IMR-90 (cell line): ENCODE measurements around the gene MACF1. TPM values are rescaled to one million over a fixed set of nuclear protein-coding genes. Genes with fewer than 3 reads are reported as not detected.

ENCODE experiments used
- ATAC-seq: fragments of 200-7000 bp; cut with Tn5 transposase; 2 replicates; pipeline ENCODE4 v1.9.1; 2020; ENCODE audit warnings: low read depth, mild to moderate bottlenecking, moderate library complexity
- BruUV-seq: library from RNA; stranded (reverse); fragments of 400-500 nt; replicated peaks from 2 replicates; lab custom pipeline; 2021; lab: Mats Ljungman, UMichigan
- CTCF ChIA-PET: fragments of 300-600 bp; formaldehyde crosslinking; extraction: SDS; loops from one replicate; lab custom pipeline; 2021; ENCODE audit warnings: antibody characterized with exemption; lab: Yijun Ruan, JAX
- POLR2A ChIA-PET: fragments of 300-600 bp; sonication (Branson Sonifier 250); formaldehyde crosslinking; loops from one replicate; lab custom pipeline; 2022; ENCODE audit warnings: antibody characterized with exemption; ENCODE audit not compliant: unreplicated experiment; lab: Charles Lee
- DNase-seq: peaks from one replicate; pipeline ENCODE4 v3.0.0; 2013
- H2AFZ ChIP-seq: replicated peaks from 2 replicates; pipeline ENCODE3; 2013; ENCODE audit warnings: low read length, mild to moderate bottlenecking; ENCODE audit not compliant: poor library complexity
- H2AK5ac ChIP-seq: 2 replicates; pipeline ENCODE4 v1.6.1; 2013; ENCODE audit warnings: low read depth, low read length, inconsistent platforms
- H2AK9ac ChIP-seq: replicated peaks from 2 replicates; pipeline ENCODE3; 2013; ENCODE audit warnings: mild to moderate bottlenecking, low read depth, low read length, moderate library complexity; ENCODE audit not compliant: poor library complexity
- H2BK120ac ChIP-seq: 2 replicates; pipeline ENCODE4 v1.6.1; 2013; ENCODE audit warnings: low read depth, low read length, inconsistent platforms
- H2BK15ac ChIP-seq: 3 replicates; pipeline ENCODE4 v1.6.1; 2013; ENCODE audit warnings: low read depth, low read length, inconsistent platforms
- H2BK20ac ChIP-seq: 2 replicates; pipeline ENCODE4 v1.6.1; 2013; ENCODE audit warnings: low read depth, mild to moderate bottlenecking, inconsistent platforms, low read length, moderate library complexity
- H2BK5ac ChIP-seq: 2 replicates; pipeline ENCODE4 v1.6.1; 2013; ENCODE audit warnings: mild to moderate bottlenecking, low read depth, low read length, inconsistent platforms; ENCODE audit not compliant: poor library complexity, severe bottlenecking
- H3K14ac ChIP-seq: replicated peaks from 2 replicates; pipeline ENCODE4 v1.6.1; 2013; ENCODE audit warnings: low read depth, low read length, inconsistent platforms
- H3K18ac ChIP-seq: 2 replicates; pipeline ENCODE4 v1.6.1; 2013; ENCODE audit warnings: low read depth, low read length, control low read depth
- H3K23ac ChIP-seq: 2 replicates; pipeline ENCODE4 v1.6.1; 2013; ENCODE audit warnings: low read depth, low read length, inconsistent platforms
- H3K27ac ChIP-seq: 2 replicates; pipeline ENCODE4 v1.5.1; 2013; ENCODE audit warnings: mild to moderate bottlenecking, control low read depth, low read length; ENCODE audit not compliant: insufficient read depth
- H3K27me3 ChIP-seq: 2 replicates; pipeline ENCODE4 v1.6.1; 2013; ENCODE audit warnings: low read length; ENCODE audit not compliant: control insufficient read depth, insufficient read depth
- H3K36me3 ChIP-seq: 2 replicates; pipeline ENCODE4 v1.6.1; 2013; ENCODE audit warnings: low read length, mixed read lengths; ENCODE audit not compliant: control insufficient read depth, insufficient read depth
- H3K4ac ChIP-seq: 2 replicates; pipeline ENCODE4 v1.6.1; 2013; ENCODE audit warnings: low read depth, low read length, inconsistent platforms
- H3K4me1 ChIP-seq: 2 replicates; pipeline ENCODE4 v1.6.1; 2013; ENCODE audit warnings: low read length, mixed read lengths; ENCODE audit not compliant: control insufficient read depth, insufficient read depth
- H3K4me2 ChIP-seq: 2 replicates; pipeline ENCODE4 v1.6.1; 2013; ENCODE audit warnings: low read depth, mild to moderate bottlenecking, control low read depth, low read length, moderate library complexity
- H3K4me3 ChIP-seq: 2 replicates; pipeline ENCODE4 v1.5.1; 2013; ENCODE audit warnings: low read depth, mild to moderate bottlenecking, control low read depth, low read length, moderate library complexity; ENCODE audit not compliant: insufficient read depth
- H3K56ac ChIP-seq: 2 replicates; pipeline ENCODE4 v1.6.1; 2013; ENCODE audit warnings: low read length, inconsistent platforms; ENCODE audit not compliant: insufficient read depth; ENCODE audit errors: extremely low read depth
- H3K79me1 ChIP-seq, 2 experiments: 2 replicates each; pipeline ENCODE4 v1.6.1; 2013; ENCODE audit warnings: low read length in 2 of 2, inconsistent platforms in 1 of 2, low read depth in 1 of 2
- H3K9ac ChIP-seq: 2 replicates; pipeline ENCODE4 v1.6.1; 2013; ENCODE audit warnings: low read depth, low read length, control low read depth
- H3K9me1 ChIP-seq: 2 replicates; pipeline ENCODE4 v1.6.1; 2013; ENCODE audit warnings: low read length, inconsistent platforms; ENCODE audit not compliant: insufficient read depth
- H3K9me3 ChIP-seq: 2 replicates; pipeline ENCODE4 v1.6.1; 2013; ENCODE audit warnings: low read length; ENCODE audit not compliant: control insufficient read depth, insufficient read depth
- H4K20me1 ChIP-seq: 2 replicates; pipeline ENCODE4 v1.6.1; 2013; ENCODE audit warnings: low read length, inconsistent platforms; ENCODE audit not compliant: insufficient read depth
- H4K5ac ChIP-seq: 2 replicates; pipeline ENCODE4 v1.6.1; 2013; ENCODE audit warnings: mild to moderate bottlenecking, low read depth, low read length, control low read depth
- H4K8ac ChIP-seq, 2 experiments: 2 replicates each; pipeline ENCODE4 v1.6.1; 2013; ENCODE audit warnings: low read depth in 2 of 2, low read length in 2 of 2, control low read depth in 1 of 2, inconsistent platforms in 1 of 2
- H4K91ac ChIP-seq: 2 replicates; pipeline ENCODE4 v1.6.1; 2013; ENCODE audit warnings: low read depth, low read length, inconsistent platforms; ENCODE audit not compliant: insufficient read depth
- RAD21 ChIP-seq: IDR thresholded peaks from 2 replicates; pipeline ENCODE4 v1.6.1; 2012; ENCODE audit warnings: low read length, improper control_type of control experiment
- WGBS, 2 experiments: methylation state at CpG; one replicate each; pipeline versions ENCODE4 v1.1.5 to v1.1.7; 2013; ENCODE audit warnings: missing lambda C conversion rate in 2 of 2; ENCODE audit not compliant: insufficient read length in 1 of 2; ENCODE audit errors: extremely low coverage in 2 of 2; 5-methylcytosine and 5-hydroxymethylcytosine counted together
- dilution Hi-C: fragments of 300-500 bp; cut with HindIII; formaldehyde crosslinking; loops from one replicate; pipeline ENCODE4 v1.14.3; 2018; ENCODE audit warnings: low sequenced_read_pairs; ENCODE audit not compliant: unreplicated experiment
- in situ Hi-C: fragments of 300-500 bp; cut with MboI; formaldehyde crosslinking; loops from 3 replicates; pipeline ENCODE4 v1.14.3; 2019; ENCODE audit warnings: low sequenced_read_pairs, inconsistent platforms, mixed read lengths
- intact Hi-C: fragments of 100-400 bp; cut with micrococcal nuclease; formaldehyde crosslinking; loops from 2 replicates; pipeline ENCODE4 v1.10.0; 2022
- polyA plus RNA-seq, 3 experiments: library from polyadenylated mRNA; depleted of rRNA; stranded (reverse); fragments of >200 nt; gene quantifications; 2 replicates each; pipeline ENCODE4 v1.2.3, GENCODE V29; 2012; ENCODE audit warnings: low replicate concordance in 1 of 3
- total RNA-seq: library from RNA; depleted of rRNA; stranded (reverse); fragments of >200 nt; gene quantifications from 2 replicates; pipeline ENCODE4 v1.2.3, GENCODE V29; 2012
- TF ChIP-seq, protein P1 (sequence below): fragments of 150-350 bp; IDR thresholded peaks from 2 replicates; pipeline ENCODE4 v1.6.1; 2017; ENCODE audit warnings: mild to moderate bottlenecking, antibody characterized with exemption, low read length, low read depth

Gene MACF1
- total and polyA plus RNA-seq, 2 of the 4 experiments (the other 2 are of a cell fraction) = 67.6 to 369 TPM

DNA sequence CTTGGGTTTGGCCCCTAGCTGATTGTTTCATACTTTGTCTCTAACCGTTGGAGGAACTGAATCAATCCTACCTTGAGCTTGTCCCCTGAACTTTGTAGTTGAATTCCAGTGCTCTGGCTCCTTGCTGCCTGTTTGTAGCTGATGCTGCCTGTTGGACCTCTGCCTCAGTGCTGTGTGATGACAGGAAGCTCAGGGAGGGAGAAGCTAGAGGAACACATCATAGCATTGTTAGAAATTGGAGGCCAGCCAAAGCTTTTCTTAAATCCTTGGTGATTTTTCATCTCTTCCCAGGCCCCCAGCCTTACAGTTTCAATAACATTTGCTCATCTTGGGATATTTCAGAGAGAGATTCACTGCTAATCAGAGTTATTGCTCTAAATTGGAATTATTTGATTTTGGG, 34.0 kb downstream of the MACF1 start:
- H3K56ac ChIP-seq = no peak overlapping the region
- no CpG with 5 or more reads among the region's 1 CpG for WGBS, 2 experiments
- peak; percentile 74 for ATAC-seq
- H3K4ac ChIP-seq = no peak overlapping the region
- POLR2A ChIA-PET = interaction anchor here (0.6 kb wide), 1 partner anchor 71 kb away, joined by 3 read pairs; no protein-coding TSS in a partner anchor
- no peak overlapping the region for H2BK15ac ChIP-seq
- DNase-seq = peak; percentile 91
- H4K5ac ChIP-seq = no peak overlapping the region
- no peaks in the 10 kb centered on the region; the same call in 1 of the 2 replicates for H3K36me3 ChIP-seq
- peaks cover 52% of the 10 kb centered on the region for H4K20me1 ChIP-seq
- no peak overlapping the region for H3K18ac ChIP-seq
- no peak overlapping the region for H3K9ac ChIP-seq
- no peak overlapping the region for H2BK120ac ChIP-seq
- no peak overlapping the region for H3K27ac ChIP-seq
- H2AK9ac ChIP-seq = no peak overlapping the region
- no TSS peak for BruUV-seq
- H2BK5ac ChIP-seq = no peak overlapping the region
- no peak overlapping the region for H3K4me3 ChIP-seq
- in situ Hi-C loops = no loop called here
- TF ChIP-seq, protein P1, sequence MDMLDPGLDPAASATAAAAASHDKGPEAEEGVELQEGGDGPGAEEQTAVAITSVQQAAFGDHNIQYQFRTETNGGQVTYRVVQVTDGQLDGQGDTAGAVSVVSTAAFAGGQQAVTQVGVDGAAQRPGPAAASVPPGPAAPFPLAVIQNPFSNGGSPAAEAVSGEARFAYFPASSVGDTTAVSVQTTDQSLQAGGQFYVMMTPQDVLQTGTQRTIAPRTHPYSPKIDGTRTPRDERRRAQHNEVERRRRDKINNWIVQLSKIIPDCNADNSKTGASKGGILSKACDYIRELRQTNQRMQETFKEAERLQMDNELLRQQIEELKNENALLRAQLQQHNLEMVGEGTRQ = no peak
- no peak for TF ChIP-seq RAD21
- no peak overlapping the region for H2AFZ ChIP-seq
- H3K23ac ChIP-seq = no peak overlapping the region
- no peak overlapping the region for H4K91ac ChIP-seq
- no peaks in the 10 kb centered on the region for H3K9me3 ChIP-seq
- CTCF ChIA-PET = interaction anchor here (0.6 to 2.4 kb wide), 3 partner anchors 12 to 65 kb away, joined by 3 to 6 read pairs (median 4); no protein-coding TSS in a partner anchor
- no peak overlapping the region for H2BK20ac ChIP-seq
- dilution Hi-C loops = no loop called here
- H4K8ac ChIP-seq = 0 out of 4 replicates have a peak overlapping the region, but pooled peaks of 1 of the 2 experiments have one; percentile 3
- H3K9me1 ChIP-seq = peaks cover 8% of the 10 kb centered on the region
- H2AK5ac ChIP-seq = no peak overlapping the region
- intact Hi-C loops = no loop called here
- no peak overlapping the region; the same call in 1 of the 2 replicates for H3K14ac ChIP-seq
- H3K79me1 ChIP-seq = peaks cover 33 to 62% of the 10 kb centered on the region in 2 experiments
- no peaks in the 10 kb centered on the region for H3K27me3 ChIP-seq
- H3K4me2 ChIP-seq = no peak overlapping the region
- H3K4me1 ChIP-seq = peaks cover 5% of the 10 kb centered on the region; the same call in 1 of the 2 replicates
